ENCODE results near the gene IFNE.

- TF ChIP-seq GATA2 (IDR thresholded peaks at IDR 0.05; ENCODE audit: low read depth, low read length) (no peak), GATA3 (IDR thresholded peaks at IDR 0.05; ENCODE audit: low read depth, low read length) (no peak)
Observed at GRCh38 chr9:21521448-21521847, 39.3 kb upstream of the IFNE start.

Data from SH-SY5Y (cell line).